Vagina (tissue), 2 donors: ENCODE data around the gene TGIF2. TPM values are rescaled to one million over a fixed set of nuclear protein-coding genes. Genes with fewer than 3 reads are reported as not detected.
A peak's percentile ranks its signal among the peaks of the same experiment; 100 is the strongest.

Experiments used
- DNase-seq, 2 donors: peaks; one replicate each; pipeline ENCODE4 v3.0.0-alpha.2; 2017; ENCODE audit errors: extremely low spot score in 2 of 2
- H3K27ac ChIP-seq: fragments of 200-600 bp; sonication (generic); one replicate; pipeline ENCODE4 v1.5.1; 2019
- H3K27me3 ChIP-seq: fragments of 200-600 bp; sonication (generic); one replicate; pipeline ENCODE4 v1.5.1; 2019
- H3K36me3 ChIP-seq, 2 donors: fragments of 200-600 bp; sonication (generic); one replicate each; pipeline ENCODE4 v1.5.1; 2017 to 2019
- H3K4me1 ChIP-seq: fragments of 200-600 bp; sonication (generic); one replicate; pipeline ENCODE4 v1.5.1; 2019
- H3K4me3 ChIP-seq, 2 donors: fragments of 200-600 bp; sonication (generic); 1 replicate in 1 of 2; 2 replicates in 1 of 2; pipeline ENCODE4 v1.5.1; 2016 to 2019
- H3K9me3 ChIP-seq: fragments of 200-600 bp; sonication (generic); one replicate; pipeline ENCODE4 v1.5.1; 2019
- CTCF ChIP-seq, 3 experiments: fragments of 450-650 bp in 2 of 3; fragments of 200-600 bp in 1 of 3; sonication (generic) in 1 of 3; IDR thresholded peaks; one replicate each; pipeline ENCODE4 v1.5.1; 2017 to 2019; ENCODE audit warnings: antibody characterized with exemption in 3 of 3, mild to moderate bottlenecking in 2 of 3, moderate library complexity in 2 of 3
- POLR2A ChIP-seq, 2 donors: fragments of 450-650 bp; IDR thresholded peaks; one replicate each; pipeline ENCODE4 v1.6.1; 2017; ENCODE audit warnings: antibody characterized with exemption in 2 of 2, mild to moderate bottlenecking in 2 of 2, moderate library complexity in 2 of 2
- POLR2AphosphoS5 ChIP-seq, 2 donors: sonication (generic); formaldehyde crosslinking; IDR thresholded peaks; one replicate each; pipeline ENCODE4 v1.9.0; 2017; ENCODE audit warnings: antibody characterized with exemption in 2 of 2, mild to moderate bottlenecking in 2 of 2, low read depth in 1 of 2; ENCODE audit not compliant: insufficient read depth in 1 of 2
- intact Hi-C: fragments of 100-400 bp; cut with DNase I; formaldehyde crosslinking; loops from one replicate; pipeline ENCODE4 v1.15.1; 2023
- total RNA-seq: library from RNA; depleted of rRNA; stranded (reverse); fragments of >200 nt; gene quantifications from one replicate; pipeline ENCODE4 v1.2.3, GENCODE V29; 2016

The TGIF2 gene
- total RNA-seq, 1 donor from 2014 or later: 9.3 TPM

GRCh38 chr20:36569847-36570429 lies 3.5 kb upstream of the TGIF2 start:
- no peaks in the 10 kb centered on the region for H3K36me3 ChIP-seq
- H3K27ac ChIP-seq: no peak overlapping the region
- no peak for DNase-seq
- H3K4me3 ChIP-seq: no peak overlapping the region
- peaks cover 15% of the 10 kb centered on the region for H3K4me1 ChIP-seq
- no peak for TF ChIP-seq POLR2AphosphoS5 (IDR thresholded peaks at IDR 0.05; ENCODE audit: insufficient read depth in 1 of 2, low read depth in 1 of 2)
- TF ChIP-seq CTCF (IDR thresholded peaks at IDR 0.05): no peak
- no peak for TF ChIP-seq POLR2A (IDR thresholded peaks at IDR 0.05)
- no peaks in the 10 kb centered on the region for H3K27me3 ChIP-seq
- peaks cover 2% of the 10 kb centered on the region for H3K9me3 ChIP-seq
- intact Hi-C loops: loop anchor here (10.0 kb wide), 1 partner anchor 295 kb away; a partner anchor contains a TSS

- Histone ChIP-seq H3K4me1 (peaks cover 29% of the 10 kb centered on the region), H3K9me3 (no peaks in the 10 kb centered on the region), H3K27me3 (no peaks in the 10 kb centered on the region), H3K27ac (peak overlapping the region; percentile 98), H3K36me3 (no peaks in the 10 kb centered on the region), H3K4me3 (no peak overlapping the region)
- TF ChIP-seq CTCF (IDR thresholded peaks at IDR 0.05): no peak
- no peak for TF ChIP-seq POLR2AphosphoS5 (IDR thresholded peaks at IDR 0.05; ENCODE audit: insufficient read depth in 1 of 2, low read depth in 1 of 2)
- TF ChIP-seq POLR2A (IDR thresholded peaks at IDR 0.05): no peak
- DNase-seq: no peak
- intact Hi-C loops: loop anchor here (2.0 to 10.0 kb wide), 2 partner anchors 21 to 293 kb away; a partner anchor contains a TSS
These were observed 1.6 kb upstream of the TGIF2 start for GRCh38 chr20:36571564-36572504.

GRCh38 chr20:36572701-36573102 lies 695 bp upstream of the TGIF2 start:
- H3K4me3 ChIP-seq: peak overlapping the region; percentile 61 to 83
- peaks cover 29% of the 10 kb centered on the region for H3K4me1 ChIP-seq
- H3K9me3 ChIP-seq: no peaks in the 10 kb centered on the region
- TF ChIP-seq POLR2AphosphoS5 (IDR thresholded peaks at IDR 0.05; ENCODE audit: insufficient read depth in 1 of 2, low read depth in 1 of 2) (no peak), CTCF (IDR thresholded peaks at IDR 0.05) (no peak), POLR2A (IDR thresholded peaks at IDR 0.05) (no peak)
- no peak for DNase-seq
- no peaks in the 10 kb centered on the region for H3K36me3 ChIP-seq
- intact Hi-C loops: loop anchor here (2.0 to 10.0 kb wide), 2 partner anchors 22 to 292 kb away; a partner anchor contains a TSS
- peak overlapping the region; percentile 98 for H3K27ac ChIP-seq
- H3K27me3 ChIP-seq: no peaks in the 10 kb centered on the region

GRCh38 chr20:36573798-36574365 lies 485 bp downstream of the TGIF2 start:
- Histone ChIP-seq H3K4me3 (peak overlapping the region; percentile 61 to 83), H3K36me3 (no peaks in the 10 kb centered on the region), H3K27me3 (no peaks in the 10 kb centered on the region), H3K27ac (peak overlapping the region; percentile 98), H3K4me1 (peaks cover 29% of the 10 kb centered on the region), H3K9me3 (no peaks in the 10 kb centered on the region)
- TF ChIP-seq POLR2A (IDR thresholded peaks at IDR 0.05): no peak
- no peak for TF ChIP-seq CTCF (IDR thresholded peaks at IDR 0.05)
- TF ChIP-seq POLR2AphosphoS5 (IDR thresholded peaks at IDR 0.05; ENCODE audit: insufficient read depth in 1 of 2, low read depth in 1 of 2): no peak
- intact Hi-C loops: loop anchor here (2.0 to 10.0 kb wide), 2 partner anchors 23 to 291 kb away; a partner anchor contains a TSS
- DNase-seq: no peak
